CD14-positive monocyte (primary cell): Measurements from ENCODE around the gene FRRS1L. TPM values are rescaled to one million over a fixed set of nuclear protein-coding genes. Genes with fewer than 3 reads are reported as not detected.

Experiments
- DNase-seq, 3 donors: peaks; one replicate each; pipeline ENCODE4 v3.0.0-alpha.2; 2011 to 2022
- H2AFZ ChIP-seq: 2 replicates; pipeline ENCODE4 v1.6.0; 2012; ENCODE audit warnings: mild to moderate bottlenecking, low read depth, low read length, inconsistent platforms; ENCODE audit not compliant: insufficient read depth, poor library complexity, severe bottlenecking
- H3K27ac ChIP-seq, 2 donors: 1 replicate in 1 of 2; 2 replicates in 1 of 2; pipeline ENCODE4 v1.5.1; 2012 to 2013; ENCODE audit warnings: low read length in 2 of 2, control low read depth in 1 of 2, inconsistent platforms in 1 of 2, low read depth in 1 of 2, mild to moderate bottlenecking in 1 of 2
- H3K27me3 ChIP-seq, 2 donors: one replicate each; pipeline versions ENCODE4 v1.6.0 to v1.6.1; 2011 to 2013; ENCODE audit warnings: low read length in 2 of 2; ENCODE audit not compliant: control insufficient read depth in 2 of 2, insufficient read depth in 2 of 2
- H3K36me3 ChIP-seq, 2 donors: replicated peaks in 1 of 2; 1 replicate in 1 of 2; 2 replicates in 1 of 2; pipeline versions ENCODE4 v1.5.1 to v1.6.1; 2012 to 2013; ENCODE audit warnings: low read length in 2 of 2, control low read depth in 1 of 2, inconsistent platforms in 1 of 2, mild to moderate bottlenecking in 1 of 2; ENCODE audit not compliant: insufficient read depth in 2 of 2, control insufficient read depth in 1 of 2
- H3K4me1 ChIP-seq, 2 donors: 1 replicate in 1 of 2; 2 replicates in 1 of 2; pipeline versions ENCODE4 v1.5.1 to v1.6.1; 2012 to 2013; ENCODE audit warnings: low read length in 2 of 2, control low read depth in 1 of 2, inconsistent platforms in 1 of 2, mild to moderate bottlenecking in 1 of 2, moderate library complexity in 1 of 2; ENCODE audit not compliant: insufficient read depth in 2 of 2, control insufficient read depth in 1 of 2
- H3K4me2 ChIP-seq: replicated peaks from 2 replicates; pipeline ENCODE3; 2012; ENCODE audit warnings: low read length, moderate library complexity, mild to moderate bottlenecking; ENCODE audit not compliant: poor library complexity, severe bottlenecking; ENCODE audit errors: extremely low read depth
- H3K4me3 ChIP-seq, 3 experiments: fragments of 200-600 bp in 1 of 3; sonication (generic) in 1 of 3; replicated peaks in 1 of 3; 1 replicate in 2 of 3; 2 replicates in 1 of 3; pipeline ENCODE4 v1.5.1; 2011 to 2013; ENCODE audit warnings: low read length in 3 of 3, mild to moderate bottlenecking in 3 of 3, control low read depth in 2 of 3, low read depth in 2 of 3, inconsistent platforms in 1 of 3, moderate library complexity in 1 of 3
- H3K79me2 ChIP-seq: 2 replicates; pipeline ENCODE4 v1.6.0; 2012; ENCODE audit warnings: mild to moderate bottlenecking, control low read depth, inconsistent platforms, low read length, moderate library complexity; ENCODE audit not compliant: insufficient read depth
- H3K9ac ChIP-seq: 2 replicates; pipeline ENCODE4 v1.6.0; 2017; ENCODE audit warnings: low read length, mild to moderate bottlenecking; ENCODE audit not compliant: insufficient read depth, poor library complexity, severe bottlenecking
- H3K9me3 ChIP-seq, 2 donors: replicated peaks in 1 of 2; 1 replicate in 1 of 2; 2 replicates in 1 of 2; pipeline versions ENCODE4 v1.5.1 to v1.6.1; 2012 to 2013; ENCODE audit warnings: low read length in 2 of 2, control low read depth in 1 of 2; ENCODE audit not compliant: control insufficient read depth in 1 of 2, insufficient read depth in 1 of 2
- H4K20me1 ChIP-seq: 2 replicates; pipeline ENCODE4 v1.6.0; 2012; ENCODE audit warnings: mild to moderate bottlenecking, low read length, control low read depth, moderate library complexity; ENCODE audit not compliant: insufficient read depth
- H3K27ac Mint-ChIP-seq, 7 donors: one replicate each; pipeline ENCODE4 v1.8.0; 2020; ENCODE audit warnings: mild to moderate bottlenecking in 7 of 7, mixed read lengths in 7 of 7, moderate library complexity in 6 of 7, inconsistent platforms in 2 of 7
- H3K27me3 Mint-ChIP-seq, 3 donors: one replicate each; pipeline ENCODE4 v1.8.0; 2021 to 2022; ENCODE audit warnings: low read depth in 3 of 3, mild to moderate bottlenecking in 3 of 3, mixed read lengths in 3 of 3, moderate library complexity in 3 of 3, inconsistent platforms in 1 of 3
- H3K36me3 Mint-ChIP-seq, 2 donors: one replicate each; pipeline ENCODE4 v1.8.0; 2020; ENCODE audit warnings: mixed read lengths in 2 of 2, inconsistent platforms in 1 of 2, mild to moderate bottlenecking in 1 of 2
- H3K4me1 Mint-ChIP-seq: one replicate; pipeline ENCODE4 v1.8.0; 2020; ENCODE audit warnings: mild to moderate bottlenecking, mixed read lengths
- H3K4me3 Mint-ChIP-seq, 2 donors: one replicate each; pipeline ENCODE4 v1.8.0; 2020; ENCODE audit warnings: mild to moderate bottlenecking in 2 of 2, mixed read lengths in 2 of 2, moderate library complexity in 1 of 2
- H3K9me3 Mint-ChIP-seq, 7 donors: one replicate each; pipeline ENCODE4 v1.8.0; 2020 to 2022; ENCODE audit warnings: mixed read lengths in 7 of 7, mild to moderate bottlenecking in 6 of 7, moderate library complexity in 6 of 7, inconsistent platforms in 2 of 7
- CTCF ChIP-seq: fragments of 200-600 bp; IDR thresholded peaks from one replicate; pipeline ENCODE4 v1.8.0; 2022; ENCODE audit warnings: antibody characterized with exemption, mild to moderate bottlenecking
- WGBS: methylation state at CpG from one replicate; pipeline ENCODE4 v1.1.5; 2013; ENCODE audit warnings: missing lambda C conversion rate; ENCODE audit not compliant: insufficient coverage; 5-methylcytosine and 5-hydroxymethylcytosine counted together
- intact Hi-C, 2 donors: fragments of 100-400 bp; cut with micrococcal nuclease; formaldehyde crosslinking; loops; one replicate each; pipeline versions ENCODE4 v1.15.0 to v1.15.1; 2023
- polyA plus RNA-seq, 3 donors: library from polyadenylated mRNA; depleted of rRNA in 1 of 3; unstranded in 2 of 3; stranded (reverse) in 1 of 3; fragments of 300-500 nt in 2 of 3; fragments of >200 nt in 1 of 3; fragmentation: Illumina TruSeq in 2 of 3; gene quantifications; 1 replicate in 2 of 3; 2 replicates in 1 of 3; pipeline ENCODE4 v1.2.3, GENCODE V29; 2012 to 2021

The FRRS1L gene
- polyA plus RNA-seq, 3 donors = not detected

- Histone ChIP-seq H3K27ac (no peak overlapping the region), H3K4me2 (no peak overlapping the region), H3K4me1 (no peaks in the 10 kb centered on the region), H3K9ac (no peak overlapping the region), H3K79me2 (no peaks in the 10 kb centered on the region), H4K20me1 (no peaks in the 10 kb centered on the region), H2AFZ (no peak overlapping the region), H3K36me3 (no peaks in the 10 kb centered on the region), H3K27me3 (peaks cover 33 to 46% of the 10 kb centered on the region in 2 donors), H3K9me3 (peaks cover 6% of the 10 kb centered on the region in 2 donors), H3K4me3 (no peak overlapping the region)
- no peak for DNase-seq
- intact Hi-C loops = no loop called here
- H3K27me3 Mint-ChIP-seq = peaks cover 48 to 71% (median 49%) of the 10 kb centered on the region in 3 donors
- WGBS = no CpG with 5 or more reads among the region's 1 CpG
- H3K9me3 Mint-ChIP-seq = peaks cover 0 to 17% (median 9%) of the 10 kb centered on the region in 7 donors
- no peaks in the 10 kb centered on the region for H3K36me3 Mint-ChIP-seq
- TF ChIP-seq CTCF = no peak
- H3K27ac Mint-ChIP-seq = no peak overlapping the region
- no peak overlapping the region for H3K4me3 Mint-ChIP-seq
- H3K4me1 Mint-ChIP-seq = peaks cover 5% of the 10 kb centered on the region
Measured at GRCh38 chr9:109163194-109163593, 3.9 kb downstream of the FRRS1L start.

GRCh38 chr9:109162677-109163076 lies 4.4 kb downstream of the FRRS1L start:
- Histone ChIP-seq H3K4me2 (no peak overlapping the region), H3K9ac (no peak overlapping the region), H3K36me3 (no peaks in the 10 kb centered on the region), H3K4me3 (no peak overlapping the region), H3K4me1 (no peaks in the 10 kb centered on the region), H3K27me3 (peaks cover 28 to 40% of the 10 kb centered on the region in 2 donors), H3K9me3 (peaks cover 6% of the 10 kb centered on the region in 2 donors), H4K20me1 (no peaks in the 10 kb centered on the region), H2AFZ (no peak overlapping the region), H3K27ac (no peak overlapping the region), H3K79me2 (no peaks in the 10 kb centered on the region)
- WGBS = 71% methylated on average over 1 of the region's 3 CpGs
- intact Hi-C loops = no loop called here
- H3K27me3 Mint-ChIP-seq = peaks cover 45 to 66% (median 49%) of the 10 kb centered on the region in 3 donors
- TF ChIP-seq CTCF = no peak
- peaks cover 5% of the 10 kb centered on the region for H3K4me1 Mint-ChIP-seq
- H3K9me3 Mint-ChIP-seq = peaks cover 0 to 16% (median 9%) of the 10 kb centered on the region in 7 donors
- DNase-seq = no peak
- H3K4me3 Mint-ChIP-seq = no peak overlapping the region
- H3K36me3 Mint-ChIP-seq = no peaks in the 10 kb centered on the region
- no peak overlapping the region for H3K27ac Mint-ChIP-seq
